ENCODE results near the gene PRMT2. TPM values are rescaled to one million over a fixed set of nuclear protein-coding genes. Genes with fewer than 3 reads are reported as not detected.

PRMT2 gene
- total and polyA plus RNA-seq, 2 experiments from 2014 or later: 51.9 to 56.9 TPM

DNA sequence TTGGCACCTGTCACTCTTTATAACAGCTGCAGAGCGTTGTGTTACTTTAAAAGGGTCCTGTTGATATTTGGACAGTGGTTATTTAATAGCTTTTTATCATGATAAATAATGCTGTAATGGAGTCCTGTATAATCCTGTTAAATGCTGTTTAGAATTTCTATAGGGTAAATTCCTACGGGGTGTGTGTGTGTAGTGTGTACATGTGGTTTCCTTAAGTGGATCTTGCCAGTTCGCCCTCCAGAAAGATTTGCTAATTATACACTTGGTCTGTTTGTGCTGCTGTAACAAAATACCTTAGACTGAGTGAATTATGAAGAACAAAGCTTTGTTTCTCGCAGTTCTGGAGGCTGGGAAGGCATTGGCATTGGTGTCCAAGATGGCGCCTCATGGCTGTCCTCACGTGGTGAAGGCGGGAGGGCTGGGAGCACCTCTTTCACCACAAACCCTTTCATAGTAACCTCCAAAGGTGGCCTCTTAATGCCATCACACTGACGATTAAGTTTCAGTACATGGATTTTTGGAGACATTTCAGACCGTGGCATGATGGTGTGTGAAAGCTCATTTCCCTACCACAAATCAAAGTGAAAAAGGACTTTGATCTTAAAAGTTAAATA is 11.2 kb downstream of the PRMT2 start:
- Histone ChIP-seq H2AFZ (no peak overlapping the region), H3K79me2 (replicated peaks; ENCODE audit: insufficient read depth) (no peaks in the 10 kb centered on the region), H3K9me2 (ENCODE audit: insufficient read depth) (0 out of 2 replicates have a peak, but pooled peaks cover 6% of the 10 kb centered on the region), H3F3A (replicated peaks; ENCODE audit: low read depth) (no peaks in the 10 kb centered on the region), H3K27me3 (ENCODE audit: insufficient read depth) (no peaks in the 10 kb centered on the region), H3K4me3 (no peak overlapping the region), H3K27ac (ENCODE audit: low read depth) (no peak overlapping the region), H3K4me1 (ENCODE audit: insufficient read depth) (no peaks in the 10 kb centered on the region), H3K4me2 (no peak overlapping the region), H4K20me1 (replicated peaks; ENCODE audit: insufficient read depth) (peaks cover 15% of the 10 kb centered on the region), H3K36me3 (ENCODE audit: insufficient read depth) (peaks cover 23% of the 10 kb centered on the region)
- no peak for ATAC-seq
- no peak for DNase-seq (ENCODE audit: low spot score)
- H3K4me1 Mint-ChIP-seq: no peaks in the 10 kb centered on the region
- no peak overlapping the region for H3K27ac Mint-ChIP-seq
- peaks cover 8% of the 10 kb centered on the region for H3K27me3 Mint-ChIP-seq (ENCODE audit: insufficient read depth, low read depth, poor library complexity)
- no peaks in the 10 kb centered on the region for H3K9me3 Mint-ChIP-seq
- no peak for TF ChIP-seq POLR2AphosphoS5 (IDR thresholded peaks at IDR 0.05; ENCODE audit: low read depth)
- TF ChIP-seq, protein P1, sequence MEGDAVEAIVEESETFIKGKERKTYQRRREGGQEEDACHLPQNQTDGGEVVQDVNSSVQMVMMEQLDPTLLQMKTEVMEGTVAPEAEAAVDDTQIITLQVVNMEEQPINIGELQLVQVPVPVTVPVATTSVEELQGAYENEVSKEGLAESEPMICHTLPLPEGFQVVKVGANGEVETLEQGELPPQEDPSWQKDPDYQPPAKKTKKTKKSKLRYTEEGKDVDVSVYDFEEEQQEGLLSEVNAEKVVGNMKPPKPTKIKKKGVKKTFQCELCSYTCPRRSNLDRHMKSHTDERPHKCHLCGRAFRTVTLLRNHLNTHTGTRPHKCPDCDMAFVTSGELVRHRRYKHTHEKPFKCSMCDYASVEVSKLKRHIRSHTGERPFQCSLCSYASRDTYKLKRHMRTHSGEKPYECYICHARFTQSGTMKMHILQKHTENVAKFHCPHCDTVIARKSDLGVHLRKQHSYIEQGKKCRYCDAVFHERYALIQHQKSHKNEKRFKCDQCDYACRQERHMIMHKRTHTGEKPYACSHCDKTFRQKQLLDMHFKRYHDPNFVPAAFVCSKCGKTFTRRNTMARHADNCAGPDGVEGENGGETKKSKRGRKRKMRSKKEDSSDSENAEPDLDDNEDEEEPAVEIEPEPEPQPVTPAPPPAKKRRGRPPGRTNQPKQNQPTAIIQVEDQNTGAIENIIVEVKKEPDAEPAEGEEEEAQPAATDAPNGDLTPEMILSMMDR (conservative IDR thresholded peaks at IDR 0.05; ENCODE audit: low read depth in 2 of 2): no peak
- TF ChIP-seq ZNF331 (CRISPR knock-in tag; IDR thresholded peaks at IDR 0.05; ENCODE audit: low read depth): no peak
- TF ChIP-seq, protein P2, sequence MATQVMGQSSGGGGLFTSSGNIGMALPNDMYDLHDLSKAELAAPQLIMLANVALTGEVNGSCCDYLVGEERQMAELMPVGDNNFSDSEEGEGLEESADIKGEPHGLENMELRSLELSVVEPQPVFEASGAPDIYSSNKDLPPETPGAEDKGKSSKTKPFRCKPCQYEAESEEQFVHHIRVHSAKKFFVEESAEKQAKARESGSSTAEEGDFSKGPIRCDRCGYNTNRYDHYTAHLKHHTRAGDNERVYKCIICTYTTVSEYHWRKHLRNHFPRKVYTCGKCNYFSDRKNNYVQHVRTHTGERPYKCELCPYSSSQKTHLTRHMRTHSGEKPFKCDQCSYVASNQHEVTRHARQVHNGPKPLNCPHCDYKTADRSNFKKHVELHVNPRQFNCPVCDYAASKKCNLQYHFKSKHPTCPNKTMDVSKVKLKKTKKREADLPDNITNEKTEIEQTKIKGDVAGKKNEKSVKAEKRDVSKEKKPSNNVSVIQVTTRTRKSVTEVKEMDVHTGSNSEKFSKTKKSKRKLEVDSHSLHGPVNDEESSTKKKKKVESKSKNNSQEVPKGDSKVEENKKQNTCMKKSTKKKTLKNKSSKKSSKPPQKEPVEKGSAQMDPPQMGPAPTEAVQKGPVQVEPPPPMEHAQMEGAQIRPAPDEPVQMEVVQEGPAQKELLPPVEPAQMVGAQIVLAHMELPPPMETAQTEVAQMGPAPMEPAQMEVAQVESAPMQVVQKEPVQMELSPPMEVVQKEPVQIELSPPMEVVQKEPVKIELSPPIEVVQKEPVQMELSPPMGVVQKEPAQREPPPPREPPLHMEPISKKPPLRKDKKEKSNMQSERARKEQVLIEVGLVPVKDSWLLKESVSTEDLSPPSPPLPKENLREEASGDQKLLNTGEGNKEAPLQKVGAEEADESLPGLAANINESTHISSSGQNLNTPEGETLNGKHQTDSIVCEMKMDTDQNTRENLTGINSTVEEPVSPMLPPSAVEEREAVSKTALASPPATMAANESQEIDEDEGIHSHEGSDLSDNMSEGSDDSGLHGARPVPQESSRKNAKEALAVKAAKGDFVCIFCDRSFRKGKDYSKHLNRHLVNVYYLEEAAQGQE (IDR thresholded peaks at IDR 0.05; ENCODE audit: unreplicated experiment): no peak
- H3K36me3 Mint-ChIP-seq (ENCODE audit: low read depth): peaks cover 65% of the 10 kb centered on the region
- no peak overlapping the region for H3K4me3 Mint-ChIP-seq

DNA sequence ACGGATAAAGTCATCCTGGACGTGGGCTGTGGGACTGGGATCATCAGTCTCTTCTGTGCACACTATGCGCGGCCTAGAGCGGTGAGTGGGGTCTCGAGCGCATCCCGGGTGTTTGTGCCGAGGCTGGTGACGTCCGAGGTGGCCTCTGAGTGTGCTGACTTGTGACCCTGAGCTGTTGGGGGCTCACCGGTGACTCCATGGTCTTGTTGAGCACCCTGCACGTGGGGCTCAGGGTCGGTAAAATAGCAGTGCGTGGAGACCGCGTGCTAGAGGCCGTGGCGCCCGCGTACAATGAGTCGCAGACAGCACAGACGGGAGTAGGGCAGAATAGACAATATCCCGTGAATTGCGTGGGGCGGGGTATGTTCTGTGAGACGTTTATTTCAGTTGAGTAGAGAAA is 13.1 kb downstream of the PRMT2 start:
- no peaks in the 10 kb centered on the region for H3K9me3 Mint-ChIP-seq
- Histone ChIP-seq H3K27ac (ENCODE audit: low read depth) (no peak overlapping the region), H3K79me2 (replicated peaks; ENCODE audit: insufficient read depth) (no peaks in the 10 kb centered on the region; the same call in 1 of the 2 replicates), H3K9me2 (ENCODE audit: insufficient read depth) (0 out of 2 replicates have a peak, but pooled peaks cover 6% of the 10 kb centered on the region), H3K27me3 (ENCODE audit: insufficient read depth) (no peaks in the 10 kb centered on the region), H3K4me3 (no peak overlapping the region), H3K36me3 (ENCODE audit: insufficient read depth) (peaks cover 24% of the 10 kb centered on the region), H3K4me2 (no peak overlapping the region), H3K4me1 (ENCODE audit: insufficient read depth) (no peaks in the 10 kb centered on the region), H3F3A (replicated peaks; ENCODE audit: low read depth) (no peaks in the 10 kb centered on the region), H2AFZ (no peak overlapping the region), H4K20me1 (replicated peaks; ENCODE audit: insufficient read depth) (peaks cover 15% of the 10 kb centered on the region)
- H3K4me1 Mint-ChIP-seq: no peaks in the 10 kb centered on the region
- ATAC-seq: no peak
- no peak for DNase-seq (ENCODE audit: low spot score)
- no peak overlapping the region; the same call in 1 of the 2 replicates for H3K27ac Mint-ChIP-seq
- H3K4me3 Mint-ChIP-seq: no peak overlapping the region
- TF ChIP-seq, protein P3, sequence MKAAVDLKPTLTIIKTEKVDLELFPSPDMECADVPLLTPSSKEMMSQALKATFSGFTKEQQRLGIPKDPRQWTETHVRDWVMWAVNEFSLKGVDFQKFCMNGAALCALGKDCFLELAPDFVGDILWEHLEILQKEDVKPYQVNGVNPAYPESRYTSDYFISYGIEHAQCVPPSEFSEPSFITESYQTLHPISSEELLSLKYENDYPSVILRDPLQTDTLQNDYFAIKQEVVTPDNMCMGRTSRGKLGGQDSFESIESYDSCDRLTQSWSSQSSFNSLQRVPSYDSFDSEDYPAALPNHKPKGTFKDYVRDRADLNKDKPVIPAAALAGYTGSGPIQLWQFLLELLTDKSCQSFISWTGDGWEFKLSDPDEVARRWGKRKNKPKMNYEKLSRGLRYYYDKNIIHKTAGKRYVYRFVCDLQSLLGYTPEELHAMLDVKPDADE (IDR thresholded peaks at IDR 0.05): no peak
- TF ChIP-seq EZH2phosphoT487 (IDR thresholded peaks at IDR 0.05; ENCODE audit: unreplicated experiment): no peak
- TF ChIP-seq ZNF331 (CRISPR knock-in tag; IDR thresholded peaks at IDR 0.05; ENCODE audit: low read depth): no peak
- peaks cover 8% of the 10 kb centered on the region for H3K27me3 Mint-ChIP-seq (ENCODE audit: insufficient read depth, low read depth, poor library complexity)
- H3K36me3 Mint-ChIP-seq (ENCODE audit: low read depth): peaks cover 78% of the 10 kb centered on the region

All from GM23338 (cell line).